ENCODE measurements around the gene SRP72. TPM values are rescaled to one million over a fixed set of nuclear protein-coding genes. Genes with fewer than 3 reads are reported as not detected.
"Not testable (repeated sequence)": the region's sequence is repeated elsewhere in the genome, so short reads cannot be mapped to it uniquely, and the experiment has no call there.

Gene SRP72
- total RNA-seq, 1 donor from 2014 or later = 77.7 TPM

- DNase-seq = no peak
- H3K27ac ChIP-seq = no peak overlapping the region
- no peaks in the 10 kb centered on the region for H3K27me3 ChIP-seq (ENCODE audit: low read depth)
- peaks cover 30% of the 10 kb centered on the region for H3K36me3 ChIP-seq
- ATAC-seq = no peak
- TF ChIP-seq CTCF (IDR thresholded peaks at IDR 0.05) = no peak
- intact Hi-C loops (cut with DNase I) = no loop called here
- no peak overlapping the region for H3K4me3 ChIP-seq
- H3K4me1 ChIP-seq = peaks cover 34% of the 10 kb centered on the region
- no peaks in the 10 kb centered on the region for H3K9me3 ChIP-seq
Measured at GRCh38 chr4:56464581-56464980, 2.8 kb upstream of the SRP72 start.

DNA sequence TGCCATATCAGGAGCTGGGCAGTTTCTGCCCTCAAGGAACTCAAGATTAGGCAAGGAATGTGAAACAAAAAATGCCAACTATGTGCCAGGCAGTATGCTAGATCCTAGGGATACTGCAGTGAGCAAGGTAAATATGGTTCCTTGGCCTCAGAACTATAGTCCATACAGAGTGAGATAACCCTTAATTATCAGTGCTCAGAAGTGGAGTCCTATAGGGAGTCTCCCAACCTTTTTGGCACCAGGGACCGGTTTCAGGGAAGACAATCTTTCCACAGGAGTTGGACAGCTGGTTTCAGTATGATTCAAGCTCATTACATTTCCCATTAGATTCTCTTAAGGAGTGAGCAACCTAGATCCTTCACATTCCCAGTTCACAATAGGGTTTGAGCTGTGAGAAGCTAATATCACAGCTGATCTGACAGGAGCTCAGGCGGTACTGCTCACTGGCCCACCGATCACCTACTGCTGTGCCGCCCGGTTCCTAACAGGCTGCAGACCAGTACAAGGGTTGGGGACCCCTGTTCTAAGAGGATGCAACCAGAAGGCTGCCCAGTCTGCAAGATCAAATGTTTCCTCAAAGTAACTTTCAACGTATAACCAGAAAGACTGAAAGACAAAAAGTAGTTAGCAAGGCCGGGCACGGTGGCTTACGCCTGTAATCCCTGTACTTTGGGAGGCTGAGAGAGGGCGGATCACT, 1.7 kb upstream of the SRP72 start:
- no peak for ATAC-seq

GRCh38 chr4:56466296-56466761, 1.1 kb upstream of the SRP72 start:
- H3K4me3 ChIP-seq = peak overlapping the region; percentile 91
- ATAC-seq = peak in 1 of 2 donors; percentile 42

More for the DNA sequence above, 1.7 kb upstream of the SRP72 start:
- Histone ChIP-seq H3K4me1 (peaks cover 35% of the 10 kb centered on the region), H3K27me3 (ENCODE audit: low read depth) (no peaks in the 10 kb centered on the region), H3K9me3 (no peaks in the 10 kb centered on the region), H3K27ac (no peak overlapping the region), H3K36me3 (peaks cover 19% of the 10 kb centered on the region), H3K4me3 (peak overlapping the region; percentile 91)
- no peak for TF ChIP-seq CTCF (IDR thresholded peaks at IDR 0.05)
- intact Hi-C loops (cut with DNase I) = no loop called here
- DNase-seq = no peak

DNA sequence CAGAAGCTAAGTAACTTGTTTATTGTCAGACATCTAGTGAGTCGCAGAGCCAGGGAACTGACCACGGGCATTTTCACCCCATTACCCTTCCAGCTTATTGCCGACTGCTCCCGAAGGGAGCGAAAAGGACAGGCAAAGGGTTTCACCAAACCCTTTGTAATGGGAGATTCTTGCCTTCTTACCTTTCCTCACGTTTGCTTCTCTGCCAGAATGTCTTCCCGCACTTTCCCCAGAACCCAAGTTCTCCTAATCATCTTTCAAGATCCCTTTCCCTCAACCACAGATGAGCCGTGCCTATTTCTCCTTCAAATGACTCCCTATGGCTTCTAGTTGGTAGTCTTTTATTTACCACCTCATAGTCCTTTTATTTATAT, 520 bp upstream of the SRP72 start:
- H3K4me3 ChIP-seq = peak overlapping the region; percentile 91
- no peak for TF ChIP-seq CTCF (IDR thresholded peaks at IDR 0.05)
- peaks cover 35% of the 10 kb centered on the region for H3K4me1 ChIP-seq
- H3K9me3 ChIP-seq = no peaks in the 10 kb centered on the region
- no peaks in the 10 kb centered on the region for H3K27me3 ChIP-seq (ENCODE audit: low read depth)
- intact Hi-C loops (cut with DNase I) = no loop called here
- peak overlapping the region; percentile 90 for H3K27ac ChIP-seq
- peaks cover 18% of the 10 kb centered on the region for H3K36me3 ChIP-seq
- ATAC-seq (no peak), DNase-seq (no peak)

More at GRCh38 chr4:56466296-56466761, 1.1 kb upstream of the SRP72 start:
- intact Hi-C loops (cut with DNase I); H3K27me3 ChIP-seq (ENCODE audit: low read depth); DNase-seq; H3K9me3 ChIP-seq: not testable (repeated sequence)
- H3K27ac ChIP-seq = peak overlapping the region; percentile 90
- H3K4me1 ChIP-seq = peaks cover 35% of the 10 kb centered on the region
- H3K36me3 ChIP-seq = peaks cover 19% of the 10 kb centered on the region

- H3K4me3 ChIP-seq = peak overlapping the region; percentile 91
- ATAC-seq (peak; percentile 72 to 81), DNase-seq (no peak)
- peaks cover 35% of the 10 kb centered on the region for H3K4me1 ChIP-seq
- intact Hi-C loops (cut with DNase I) = no loop called here
- peak overlapping the region; percentile 90 for H3K27ac ChIP-seq
- H3K36me3 ChIP-seq = peaks cover 23% of the 10 kb centered on the region
- no peaks in the 10 kb centered on the region for H3K9me3 ChIP-seq
- no peak for TF ChIP-seq CTCF (IDR thresholded peaks at IDR 0.05)
- H3K27me3 ChIP-seq (ENCODE audit: low read depth) = no peaks in the 10 kb centered on the region
Measured at GRCh38 chr4:56468097-56468422, 643 bp downstream of the SRP72 start.

DNA sequence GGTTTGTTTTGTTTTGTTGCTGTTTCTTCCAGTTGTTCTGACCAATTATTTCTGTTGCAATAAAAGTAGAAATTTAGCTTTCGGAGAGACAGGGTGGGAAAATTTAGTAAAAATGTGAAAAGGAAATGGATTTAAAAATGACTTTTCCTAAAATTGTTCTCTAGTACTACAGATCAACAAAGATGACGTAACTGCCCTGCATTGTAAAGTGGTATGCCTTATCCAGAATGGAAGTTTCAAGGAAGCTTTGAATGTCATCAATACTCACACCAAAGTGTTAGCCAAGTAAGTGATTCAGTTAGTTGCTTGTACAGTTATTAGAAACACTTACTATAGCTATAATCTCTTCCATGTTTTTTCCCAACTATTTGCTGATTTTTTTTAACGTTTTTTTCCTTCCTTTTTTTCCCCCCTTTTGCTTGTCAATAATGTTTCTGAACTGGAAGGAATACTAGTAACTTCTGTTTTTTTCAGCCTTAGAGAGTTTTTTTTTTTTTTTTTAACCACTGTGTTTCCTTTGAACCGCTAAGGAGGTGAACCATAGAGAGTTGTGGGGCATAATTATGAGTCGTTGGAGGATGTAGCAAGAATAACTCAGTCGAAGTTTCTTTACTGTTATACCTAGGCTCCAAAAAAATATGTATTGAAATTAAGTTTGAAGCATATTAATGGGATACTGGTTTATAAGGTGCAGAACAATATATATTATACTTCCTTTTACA, 2.2 kb downstream of the SRP72 start:
- peaks cover 32% of the 10 kb centered on the region for H3K4me1 ChIP-seq
- no peak overlapping the region for H3K4me3 ChIP-seq
- intact Hi-C loops (cut with DNase I) = no loop called here
- TF ChIP-seq CTCF (IDR thresholded peaks at IDR 0.05) = no peak
- peaks cover 38% of the 10 kb centered on the region for H3K36me3 ChIP-seq
- DNase-seq (no peak), ATAC-seq (no peak)
- no peak overlapping the region for H3K27ac ChIP-seq
- H3K27me3 ChIP-seq (ENCODE audit: low read depth) = no peaks in the 10 kb centered on the region
- no peaks in the 10 kb centered on the region for H3K9me3 ChIP-seq
